Measurements from ENCODE around the gene RBMS2.

RBMS2 gene

DNA sequence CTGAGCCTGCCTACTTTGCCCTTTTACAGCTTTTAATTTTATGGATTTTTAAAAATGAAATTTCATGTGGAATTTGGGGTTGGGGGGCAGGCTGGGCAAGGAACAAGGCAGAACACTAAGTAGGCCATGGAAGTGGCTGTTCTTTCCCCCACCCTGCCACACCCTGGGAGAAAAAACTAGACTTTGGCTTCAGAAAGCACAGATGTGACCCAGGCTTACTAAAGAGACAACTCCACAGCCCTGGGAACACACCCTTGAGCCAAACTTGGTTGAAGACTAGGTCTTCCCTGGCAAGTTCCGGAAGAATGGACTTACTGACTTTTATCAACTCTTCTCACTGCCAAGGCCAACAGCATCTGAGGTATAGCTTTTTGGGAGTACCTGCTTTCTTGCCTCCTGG, 68.2 kb downstream of the RBMS2 start:
- DNase-seq = no peak

DNA sequence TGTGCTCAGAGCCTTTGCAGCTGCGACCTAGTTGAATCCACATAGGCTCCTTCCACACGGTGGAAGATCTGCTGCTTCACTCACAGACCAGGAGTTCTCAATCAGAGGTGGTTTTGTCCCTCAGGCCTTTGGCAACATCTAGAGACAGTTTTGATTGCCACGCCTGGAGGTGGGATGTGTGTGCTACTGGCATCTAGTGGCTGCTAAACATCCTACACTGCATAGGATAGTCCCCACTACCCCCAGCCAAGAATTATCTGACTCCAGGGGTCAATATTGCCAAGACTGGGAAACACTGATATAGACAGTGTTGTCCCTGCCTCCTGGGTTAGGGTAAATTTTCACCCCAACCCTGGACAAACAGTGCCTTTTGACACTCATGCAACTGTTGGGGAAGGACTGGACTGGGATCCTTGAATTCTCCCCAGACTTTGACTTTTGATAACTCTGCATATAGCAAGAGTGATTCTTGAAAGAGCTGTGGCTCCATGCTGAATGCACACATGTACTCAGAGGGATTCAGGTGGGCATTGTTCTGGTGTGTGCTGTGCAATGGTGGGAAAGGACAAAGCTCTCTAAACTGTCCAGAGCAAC, 68.7 kb downstream of the RBMS2 start:
- DNase-seq = no peak

DNA sequence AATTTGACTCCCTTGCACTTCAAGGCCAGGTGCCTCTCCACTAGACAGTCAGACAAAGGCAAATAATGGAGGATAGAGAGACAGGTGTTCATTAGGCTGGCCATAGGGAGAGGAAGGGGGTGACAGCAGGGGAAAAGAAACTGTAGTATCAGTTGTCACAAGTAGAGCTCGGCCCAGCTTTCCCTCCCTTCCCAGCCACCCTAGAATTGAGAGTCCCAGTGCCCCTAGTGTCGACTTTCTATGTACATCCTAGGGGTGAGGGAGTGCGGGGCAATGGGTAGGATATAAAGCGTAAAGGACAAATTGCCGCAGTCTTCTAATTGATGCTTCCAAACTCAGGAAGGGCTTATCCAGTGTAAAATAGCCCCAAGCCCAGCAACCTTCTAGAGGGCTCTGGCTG, 69.5 kb downstream of the RBMS2 start:
- no peak for DNase-seq

DNA sequence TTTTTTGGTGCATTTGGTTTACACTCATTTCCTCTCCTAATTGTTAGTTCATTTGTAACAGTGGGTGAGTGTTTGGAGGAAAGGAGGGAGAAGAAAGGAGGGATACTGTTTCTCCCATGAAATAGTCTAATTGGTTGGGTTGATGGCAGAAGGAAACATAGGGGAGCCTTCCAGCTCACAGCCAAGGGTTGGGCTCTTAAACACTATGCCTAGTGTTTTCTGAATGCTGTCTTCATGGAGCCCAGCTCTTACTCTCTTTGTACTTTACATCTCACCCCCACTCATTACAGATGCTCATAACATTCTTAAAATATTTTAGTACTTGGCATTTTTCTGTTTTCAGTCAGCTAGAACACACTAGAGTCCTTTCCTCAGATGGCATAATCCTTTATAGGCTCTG, 70.3 kb downstream of the RBMS2 start:
- DNase-seq = no peak

DNA sequence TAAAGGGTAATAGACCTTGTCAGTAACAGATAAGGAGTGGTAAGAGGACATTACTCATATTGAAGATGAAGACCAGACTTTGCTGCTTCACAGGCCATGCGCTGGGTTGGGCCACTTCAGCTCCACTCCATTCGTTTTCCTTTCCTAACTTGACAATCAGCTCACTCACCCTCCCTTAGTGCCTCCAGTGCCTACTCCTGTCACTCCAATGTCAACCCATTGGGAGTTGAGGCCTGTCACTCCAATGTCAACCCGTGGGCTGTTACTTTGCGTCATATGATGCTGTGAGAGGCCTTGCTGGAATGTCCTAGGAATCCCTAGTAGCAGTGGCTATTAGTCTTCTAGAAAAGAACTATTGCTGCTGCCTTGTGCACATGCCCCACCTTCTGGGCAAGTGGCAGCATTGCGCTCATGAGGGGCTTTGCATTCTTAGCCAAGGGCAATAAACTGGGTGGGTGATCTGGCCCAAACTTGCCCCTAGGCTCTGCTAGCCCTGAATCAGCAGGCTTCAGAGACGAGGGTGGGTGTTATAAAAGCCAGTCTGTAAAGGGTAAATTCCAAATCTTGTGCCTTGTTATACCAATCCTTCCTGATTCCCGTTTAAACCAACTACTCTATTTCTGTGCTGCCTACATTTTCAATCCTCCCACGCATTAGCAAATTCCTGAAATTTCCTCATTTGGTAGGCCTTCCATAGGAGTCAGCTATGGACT, 72.4 kb downstream of the RBMS2 start:
- DNase-seq = peak; percentile 68

DNA sequence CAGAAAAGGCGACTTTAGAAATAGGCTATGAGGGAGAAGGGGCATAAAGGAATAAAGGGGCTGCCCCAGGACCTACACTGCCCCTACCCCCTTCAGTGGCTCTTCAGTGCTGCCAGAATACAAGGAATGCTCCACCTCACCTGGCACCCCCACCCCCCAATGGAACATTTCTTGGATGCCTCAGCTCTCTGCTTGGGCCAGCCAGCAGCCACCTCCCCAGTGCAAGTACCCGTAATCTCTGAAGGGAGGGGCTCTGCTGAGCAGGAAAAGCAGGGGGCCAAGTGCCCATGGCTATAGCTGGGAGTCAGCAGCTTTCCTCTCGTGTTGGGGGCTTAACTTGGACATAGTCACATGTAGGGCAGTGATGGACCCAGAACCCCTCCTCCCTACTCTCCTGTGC, 75.2 kb downstream of the RBMS2 start:
- no peak for DNase-seq

DNA sequence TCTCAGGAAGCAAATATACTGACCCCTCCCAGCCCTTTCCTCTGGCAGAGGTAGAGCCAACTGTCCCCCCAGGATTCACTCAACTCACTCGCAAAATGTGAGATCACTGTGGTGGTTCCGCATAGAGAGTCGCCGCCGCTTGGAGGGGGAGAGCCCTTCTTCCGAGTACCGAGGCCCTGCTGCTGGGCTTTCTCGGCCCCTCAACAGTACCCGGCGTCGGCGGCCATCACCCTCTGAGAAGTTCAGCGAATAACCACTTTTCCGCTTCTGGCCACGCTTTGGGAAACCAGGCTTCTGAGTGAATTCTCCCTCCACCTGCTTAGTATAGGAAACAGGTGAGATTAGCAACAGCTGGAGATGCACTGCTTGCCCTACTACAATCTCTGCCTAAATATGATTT, 77.4 kb downstream of the RBMS2 start:
- no peak for DNase-seq

DNA sequence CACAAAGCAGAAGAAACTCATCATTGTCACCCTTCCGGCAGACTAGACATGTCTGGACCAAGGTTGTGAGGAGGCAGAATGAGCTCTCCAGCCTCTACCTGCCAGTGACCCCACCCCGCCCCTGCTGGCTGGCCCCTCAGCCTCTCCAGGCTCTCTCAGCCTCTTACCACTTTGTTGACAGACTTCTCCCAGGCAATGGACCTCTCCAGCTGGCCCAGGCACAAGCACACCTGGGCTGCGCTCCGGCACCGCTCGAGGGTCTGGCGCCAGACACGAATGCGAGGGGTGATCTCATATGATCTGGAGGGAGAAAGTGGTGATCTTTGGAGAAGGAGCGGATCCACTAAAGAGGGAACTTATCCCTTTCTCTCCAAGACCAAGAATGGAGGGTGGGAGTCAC, 78.2 kb downstream of the RBMS2 start:
- DNase-seq = no peak

DNA sequence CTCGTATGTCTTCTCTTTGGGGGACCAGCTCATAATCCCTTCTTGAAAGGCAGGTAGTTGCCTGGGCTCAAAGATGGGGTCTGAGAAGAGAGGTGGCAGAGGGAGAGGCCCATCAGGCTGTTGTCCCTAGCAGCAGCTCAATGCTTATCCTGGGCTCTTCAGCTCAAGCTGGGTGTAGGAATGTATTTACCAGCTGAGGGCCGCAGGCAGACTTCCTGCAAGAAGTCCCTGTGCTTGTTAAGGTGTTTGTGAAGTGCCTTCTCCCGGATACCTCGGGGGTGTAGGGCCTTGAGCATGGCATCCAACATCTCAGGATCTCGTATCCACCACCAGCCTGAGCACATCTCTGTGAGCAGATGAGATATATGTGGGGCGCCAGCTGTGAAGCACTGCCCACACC, 79.1 kb downstream of the RBMS2 start:
- no peak for DNase-seq

DNA sequence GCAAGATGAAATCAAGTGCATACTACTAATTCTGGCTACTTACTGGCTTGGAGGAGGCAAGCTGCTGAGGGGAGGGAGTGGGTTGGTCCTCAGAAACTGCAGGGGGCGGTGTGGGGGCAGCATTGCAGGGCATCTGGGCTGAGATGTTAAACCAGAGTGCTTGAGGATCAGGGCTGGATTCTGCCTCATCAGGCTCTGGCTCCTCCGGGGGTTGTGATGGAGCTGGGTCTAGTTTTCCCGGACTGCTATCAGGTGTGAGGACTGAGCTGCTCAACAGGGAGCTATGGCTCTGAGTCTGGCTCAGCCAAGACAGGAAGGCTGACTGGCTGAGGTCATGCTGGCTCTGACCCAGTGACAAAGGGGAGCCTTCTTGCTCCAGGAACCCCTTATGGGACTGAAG, 79.9 kb downstream of the RBMS2 start:
- peak; percentile 28 for DNase-seq

DNA sequence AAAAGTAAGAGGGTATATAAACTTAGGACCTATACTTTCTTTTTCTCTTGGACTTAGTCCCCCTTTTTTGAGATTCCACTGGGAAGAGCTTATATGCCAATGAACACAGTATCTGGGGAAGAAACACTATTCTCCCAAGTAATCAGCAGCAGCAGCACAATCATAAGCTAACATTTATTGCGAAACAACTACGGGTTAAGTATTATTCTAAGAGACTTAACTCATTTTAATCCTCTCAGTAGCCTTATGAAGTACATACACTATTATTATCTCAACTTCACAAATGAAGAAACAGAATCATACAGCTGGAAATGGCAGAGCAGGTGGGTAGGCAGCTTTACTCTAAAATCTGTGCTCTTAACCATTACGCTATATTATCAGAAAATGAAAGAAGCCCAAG, 80.6 kb downstream of the RBMS2 start:
- DNase-seq = no peak

DNA sequence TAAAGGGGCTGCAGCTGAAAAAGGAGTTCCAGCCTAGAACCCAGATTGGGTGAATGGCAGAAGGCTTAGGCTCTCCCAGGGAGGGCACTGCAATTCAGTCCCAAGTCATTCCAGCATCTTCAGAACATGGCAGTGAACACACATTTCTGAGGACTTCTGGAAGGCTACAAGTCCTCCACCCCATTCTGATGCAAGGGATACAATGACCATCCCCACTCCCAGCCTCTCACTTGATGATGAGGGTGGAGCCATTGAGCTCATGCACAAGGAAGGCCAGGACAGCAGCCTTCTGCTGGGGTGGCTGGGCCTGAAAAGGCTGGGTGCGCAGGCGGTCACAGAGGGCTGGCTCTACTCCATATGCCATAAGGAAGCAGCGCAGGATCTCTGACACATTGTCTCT, 82.7 kb downstream of the RBMS2 start:
- DNase-seq = no peak

DNA sequence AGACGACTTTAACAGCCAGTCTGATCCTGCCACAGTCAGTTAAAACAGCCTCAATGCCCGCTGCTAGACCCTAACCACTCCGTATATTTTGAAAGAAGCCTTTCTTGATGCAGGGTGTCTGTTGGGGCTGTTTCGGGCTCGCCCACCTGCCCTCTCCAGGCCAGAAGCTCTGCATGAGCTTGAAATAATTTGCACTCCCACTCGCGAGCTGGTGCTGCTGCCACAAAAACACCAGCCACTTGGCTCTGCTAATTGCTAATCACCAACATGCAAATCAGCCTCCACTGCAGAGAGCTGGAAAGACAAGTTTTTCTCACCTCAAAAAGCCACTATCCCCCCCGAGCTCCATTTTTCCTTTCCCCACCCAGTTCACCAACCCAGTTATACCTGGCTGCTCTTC, 93.0 kb downstream of the RBMS2 start:
- no peak for DNase-seq

DNA sequence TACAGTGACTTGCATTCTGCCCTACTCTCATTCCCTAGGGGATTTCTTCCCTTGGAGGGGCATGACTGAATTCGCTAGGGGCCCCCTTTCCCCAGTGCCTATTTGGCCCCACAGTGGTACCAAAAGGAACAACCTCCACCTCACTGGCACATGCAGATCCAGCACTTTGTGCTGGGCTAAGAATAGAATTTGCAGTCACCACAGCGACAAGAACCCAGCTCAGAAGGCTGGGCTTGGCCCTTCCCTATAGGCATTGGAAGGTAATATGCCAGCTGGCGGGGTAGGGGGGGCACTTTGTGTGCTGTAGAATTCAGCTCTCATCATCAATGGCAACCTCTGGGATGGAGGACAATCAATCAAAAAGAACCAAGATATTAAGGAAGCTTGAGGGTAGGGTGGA, 94.6 kb downstream of the RBMS2 start:
- DNase-seq = no peak

DNA sequence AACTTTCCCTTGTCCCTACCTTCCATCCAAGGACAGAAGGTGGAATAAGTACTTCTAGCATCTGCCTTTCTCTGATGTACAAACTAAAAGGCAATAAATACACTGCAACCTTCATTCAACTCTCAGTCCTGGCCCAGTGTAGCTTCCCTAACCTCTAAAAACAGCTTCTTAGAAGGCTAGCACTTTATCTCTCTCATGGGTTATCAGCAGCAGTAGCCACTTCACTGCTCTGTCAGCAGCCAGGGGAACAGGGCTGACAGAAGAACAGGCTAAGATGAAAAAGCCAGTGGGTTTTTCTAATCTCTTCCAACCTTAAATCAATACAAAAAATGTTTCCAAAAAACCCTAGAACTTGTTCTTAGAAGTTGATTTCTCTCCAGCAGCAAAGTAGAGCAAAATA, 95.3 kb downstream of the RBMS2 start:
- DNase-seq = no peak

DNA sequence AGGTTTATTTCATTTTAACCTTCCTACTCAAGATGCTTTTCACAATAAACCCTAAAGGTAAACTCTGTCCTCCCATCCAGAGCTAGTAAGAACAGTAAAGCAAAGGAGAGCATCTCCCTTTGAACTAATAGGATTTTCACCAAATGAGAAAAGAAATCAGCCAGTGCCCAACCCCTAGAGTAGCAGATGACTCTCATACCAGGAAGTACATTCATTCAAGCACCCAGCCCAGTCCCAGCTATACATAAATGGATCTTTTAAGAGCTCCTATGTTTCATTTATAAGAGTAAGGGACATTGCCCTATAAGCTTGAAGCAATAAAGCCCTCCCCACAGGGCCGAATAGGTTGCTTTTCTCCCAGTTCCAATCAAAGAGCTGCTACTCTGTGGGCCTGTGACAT, 100.9 kb downstream of the RBMS2 start:
- DNase-seq = no peak

DNA sequence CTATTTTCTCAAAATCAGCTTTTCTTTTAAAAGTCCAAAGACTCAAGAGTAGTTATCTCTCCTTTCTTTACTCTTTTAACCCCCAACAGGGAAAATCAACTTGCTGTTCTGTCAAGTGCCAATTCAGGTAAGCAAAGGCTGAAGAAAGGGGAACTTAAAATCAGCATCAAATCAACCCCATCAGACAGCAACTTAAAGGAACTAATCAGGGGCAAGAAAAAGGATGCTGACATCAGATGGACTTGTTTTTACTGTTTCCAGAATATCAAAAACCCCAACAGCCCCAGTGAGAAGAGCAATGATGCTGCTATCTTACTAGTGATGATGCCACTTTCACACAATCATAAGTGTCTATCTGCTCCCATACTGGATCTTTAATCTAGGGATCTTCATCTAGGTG, 105.1 kb downstream of the RBMS2 start:
- DNase-seq = no peak

DNA sequence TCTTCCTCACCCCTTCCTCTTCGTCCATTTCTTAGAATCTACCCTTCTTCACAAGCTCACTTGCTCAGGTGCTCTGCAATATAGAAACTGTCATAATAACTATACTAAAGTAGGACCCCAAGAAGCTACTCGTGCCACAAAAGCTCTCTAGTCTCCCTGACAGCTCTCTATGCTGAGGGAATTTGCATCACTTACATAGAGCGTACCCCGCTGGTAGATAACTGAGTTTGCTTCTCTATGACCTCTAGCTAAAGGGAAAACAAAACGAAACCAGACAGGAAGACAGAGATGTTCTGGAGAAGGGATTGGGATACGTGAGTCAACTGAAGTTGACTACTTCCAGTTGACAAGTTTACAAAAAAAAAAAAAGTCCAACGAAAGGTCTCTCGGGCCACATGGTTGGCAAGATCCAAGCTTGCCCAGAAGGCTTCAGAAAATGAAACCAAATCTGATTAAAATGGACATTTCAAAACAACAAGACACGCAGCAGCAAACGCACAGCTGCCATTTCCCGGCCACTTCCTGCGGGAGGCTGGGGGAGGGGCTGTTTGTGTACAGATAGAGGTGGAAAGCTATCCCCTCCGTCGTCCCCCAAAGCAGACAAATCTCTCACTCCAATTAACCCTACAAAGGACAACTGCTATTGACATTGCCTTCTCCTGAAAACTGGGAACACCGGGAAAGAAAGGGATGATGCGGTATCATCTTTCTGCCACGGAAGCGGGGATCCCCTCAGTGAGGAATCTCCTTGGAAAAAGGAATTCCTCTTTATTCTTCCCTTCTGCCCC, 107.2 kb downstream of the RBMS2 start:
- DNase-seq = peak; percentile 53

DNA sequence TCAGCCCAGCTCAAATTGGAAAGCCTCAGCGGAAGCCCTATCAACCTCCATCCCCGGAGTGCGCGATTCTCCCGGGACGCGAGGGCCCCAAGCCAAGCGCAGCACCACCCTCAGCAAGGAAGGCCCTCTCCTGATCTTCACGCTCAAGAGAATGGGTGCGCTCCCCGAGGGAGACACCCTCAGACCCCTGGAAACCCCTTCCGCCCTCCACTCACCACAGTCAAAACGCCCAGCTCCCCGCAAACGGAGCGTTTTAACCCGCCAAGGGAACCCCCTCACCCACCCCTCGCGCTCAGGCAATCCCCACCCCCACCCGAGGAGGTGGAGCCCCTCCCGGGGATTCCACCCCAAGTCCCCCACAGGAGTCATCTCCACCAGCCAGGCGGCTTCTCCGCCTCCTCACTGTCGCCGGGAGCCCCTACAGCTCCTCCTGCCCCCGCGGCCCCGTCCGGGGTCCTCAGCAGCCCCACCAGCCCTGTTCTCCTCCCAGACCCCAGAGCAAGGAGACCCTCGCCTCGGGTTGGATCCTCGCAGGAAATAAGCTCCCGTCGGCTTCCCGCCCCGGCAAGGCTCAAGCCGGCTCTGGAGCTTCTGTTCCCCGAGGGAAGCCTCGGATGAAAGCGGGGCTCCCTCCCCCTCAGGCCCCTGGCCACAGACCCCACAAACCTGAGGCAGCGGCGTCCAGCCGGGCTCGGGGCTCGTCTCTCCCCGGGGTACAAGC, 108.0 kb downstream of the RBMS2 start:
- peak; percentile 59 for DNase-seq

DNA sequence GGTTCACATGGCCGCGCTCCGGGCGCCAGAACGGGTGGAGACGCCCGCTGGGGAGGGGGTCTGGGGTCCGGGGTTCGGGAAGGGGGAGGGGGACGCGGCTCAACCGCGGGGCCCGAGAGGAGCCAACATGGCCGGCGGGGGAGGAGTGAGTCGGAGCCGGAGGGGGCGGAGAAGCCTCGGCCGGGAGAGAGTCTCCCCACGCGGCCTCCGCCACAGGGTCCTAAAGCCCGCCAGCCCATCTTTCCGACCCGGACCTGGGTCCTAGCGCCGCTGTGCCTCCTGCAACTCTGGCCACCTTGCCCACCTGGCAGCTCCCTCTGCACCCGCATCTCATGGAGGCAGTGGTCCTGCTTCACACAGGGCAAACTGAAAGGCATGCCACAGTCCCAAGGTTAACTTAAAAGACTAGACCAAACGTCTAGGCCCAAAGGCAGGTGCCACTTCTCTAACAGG, 108.6 kb downstream of the RBMS2 start, which contains the start of gene BAZ2A:
TSS of gene BAZ2A (minus strand) at position 147 of the 453 bp plus-strand sequence. CDS start 12,796 bp downstream, outside the sequence.
- DNase-seq = peak; percentile 85

DNA sequence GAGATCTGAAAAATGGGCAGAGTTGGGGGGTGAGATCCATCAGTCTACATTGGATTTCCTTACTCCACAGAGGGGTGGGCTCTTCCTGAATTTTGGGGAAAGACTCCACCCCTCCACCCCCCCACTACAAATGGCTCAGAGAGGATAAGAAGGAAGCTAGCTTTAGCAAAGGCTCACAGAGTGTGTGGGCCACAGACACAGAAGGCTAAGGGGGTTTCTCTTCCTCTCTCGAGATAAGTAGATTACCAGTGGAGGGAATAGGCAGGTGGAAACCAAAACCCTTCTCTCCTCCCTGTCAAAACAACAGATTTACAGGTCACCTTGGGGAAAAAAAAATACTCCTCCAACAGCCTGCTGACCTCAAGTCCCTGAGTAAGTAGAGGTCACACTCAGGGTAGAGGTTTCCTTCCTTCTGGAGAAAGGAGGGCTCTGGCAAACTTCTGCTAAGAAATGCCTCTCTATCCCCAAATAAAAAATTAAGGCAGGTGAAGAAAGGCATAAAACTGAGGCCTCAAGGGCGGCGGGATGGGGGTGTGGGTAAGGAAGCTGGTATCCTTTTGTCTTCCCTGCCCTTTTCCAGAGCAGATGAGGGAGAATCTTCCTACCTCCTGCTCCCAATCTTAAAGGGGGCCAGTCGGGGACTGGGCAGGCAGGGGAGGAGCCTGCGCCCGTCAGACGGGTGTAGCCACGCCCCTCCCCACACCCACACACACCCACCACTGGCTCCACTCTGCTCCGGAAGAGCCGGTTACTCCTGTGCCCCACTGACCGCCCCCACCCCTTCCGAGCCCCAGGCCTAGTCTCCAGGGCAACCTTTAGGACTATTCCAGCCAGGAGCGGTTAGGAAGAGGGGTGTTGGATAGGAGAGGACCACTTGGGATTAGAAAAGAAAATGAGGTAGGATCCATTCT, 110.4 kb downstream of the RBMS2 start:
- DNase-seq = peak; percentile 71

All from activated CD8-positive, alpha-beta memory T cell treated with anti-CD3 and anti-CD28 coated beads, Interleukin-2, amount 50 U/mL, for 4 hours (primary cell).